Measurements from ENCODE around the gene ADAM20.
"Not testable (repeated sequence)": the region's sequence is repeated elsewhere in the genome, so short reads cannot be mapped to it uniquely, and the experiment has no call there.

ADAM20 gene

DNA sequence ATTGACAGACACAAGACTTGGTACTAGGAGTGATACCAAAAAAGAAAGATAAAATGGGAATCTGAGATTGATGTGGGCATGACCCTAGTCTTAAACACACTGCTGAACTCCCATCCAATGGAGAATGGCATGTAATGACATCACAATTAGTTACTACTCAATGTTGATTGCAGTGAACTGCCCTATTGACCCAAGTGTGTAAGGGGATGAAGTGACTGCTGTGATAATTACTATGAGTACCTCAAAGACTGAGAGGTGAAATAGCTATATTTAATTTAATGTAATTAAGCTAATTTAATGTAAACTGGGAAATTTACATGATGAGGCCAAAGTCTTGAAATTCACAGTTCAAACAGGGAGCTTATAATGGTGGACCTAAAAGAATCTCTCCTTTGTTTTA lies at the start of gene ADAM20:
ADAM20 (minus strand) TSS at position 101 of the 400 bp plus-strand sequence. CDS start 10,247 bp downstream, outside the sequence.
- DNase-seq = no peak

DNA sequence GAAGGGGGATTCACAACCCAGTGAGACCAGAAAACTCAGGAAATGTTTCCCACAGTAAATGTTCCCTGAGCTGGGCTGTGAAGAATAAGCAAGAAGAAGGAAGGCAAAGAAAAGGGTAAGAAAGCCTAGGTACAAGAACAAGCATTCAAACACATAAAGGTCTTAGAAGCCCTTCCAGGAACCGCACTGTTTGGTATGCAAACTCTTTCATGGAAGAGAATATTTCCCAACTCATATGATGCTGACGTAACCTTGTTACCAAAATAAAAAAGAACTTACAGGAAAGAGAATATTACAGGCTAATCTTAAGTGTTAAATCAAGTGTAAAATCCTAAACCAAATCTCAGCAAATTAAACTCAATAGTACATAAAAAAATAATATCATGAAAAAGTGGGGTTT lies 42.1 kb upstream of the ADAM20 start:
- no peak for DNase-seq

DNA sequence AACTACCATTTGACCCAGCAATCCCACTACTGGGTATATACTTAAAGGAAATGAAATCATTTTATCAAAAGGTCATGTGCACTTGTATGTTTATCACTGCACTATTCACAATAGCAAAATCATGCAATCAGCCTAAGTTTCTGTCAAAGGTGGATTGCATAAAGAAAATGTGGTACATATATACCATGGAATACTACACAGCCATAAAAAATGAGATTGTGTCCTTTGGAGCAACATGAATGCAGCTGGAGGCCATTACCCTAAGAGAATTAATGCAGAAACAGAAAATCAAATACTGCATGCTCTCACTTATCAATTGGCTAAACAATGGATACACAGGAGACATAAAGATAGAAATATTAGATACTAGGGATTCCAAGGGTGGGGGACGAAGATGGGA lies 38.2 kb upstream of the ADAM20 start:
- no peak for DNase-seq

DNA sequence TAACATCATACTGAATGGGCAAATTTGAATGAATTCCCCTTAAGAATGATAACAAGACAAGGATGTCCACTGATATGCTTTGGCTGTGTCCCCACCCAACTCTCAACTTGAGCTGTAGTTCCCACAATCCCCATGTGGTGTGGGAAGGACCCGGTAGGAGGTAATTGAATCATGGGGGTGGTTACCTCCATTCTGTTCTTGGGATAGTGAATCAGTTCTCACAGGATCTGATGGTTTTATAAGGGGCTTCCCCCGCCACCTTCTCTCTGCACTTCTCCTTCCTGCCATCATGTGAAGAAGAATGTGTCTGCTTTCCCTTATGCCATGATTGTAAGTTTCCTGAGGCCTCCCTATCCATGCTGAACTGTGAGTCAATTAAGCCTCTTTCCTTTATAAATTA lies 36.3 kb upstream of the ADAM20 start:
- no peak for DNase-seq

DNA sequence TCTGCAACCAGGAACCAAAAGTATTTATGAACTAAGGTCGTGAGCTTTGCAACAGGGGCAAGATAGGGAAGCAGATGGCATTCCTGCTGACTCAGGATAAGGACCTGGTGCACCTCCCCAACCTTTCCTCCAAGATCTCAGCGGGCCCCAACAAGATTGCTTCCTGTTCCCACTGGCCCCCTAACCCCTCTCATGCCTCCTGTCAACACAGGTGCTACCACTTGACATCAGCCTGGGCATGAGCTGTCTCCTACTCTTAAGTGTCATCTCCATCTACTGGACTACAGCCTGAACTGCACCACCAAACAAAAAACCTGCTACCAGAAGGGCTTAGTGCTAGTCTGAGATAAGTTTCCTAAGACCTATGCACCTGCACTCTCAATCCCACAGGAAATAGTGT lies 33.0 kb upstream of the ADAM20 start:
- DNase-seq = peak; percentile 76 to 93

DNA sequence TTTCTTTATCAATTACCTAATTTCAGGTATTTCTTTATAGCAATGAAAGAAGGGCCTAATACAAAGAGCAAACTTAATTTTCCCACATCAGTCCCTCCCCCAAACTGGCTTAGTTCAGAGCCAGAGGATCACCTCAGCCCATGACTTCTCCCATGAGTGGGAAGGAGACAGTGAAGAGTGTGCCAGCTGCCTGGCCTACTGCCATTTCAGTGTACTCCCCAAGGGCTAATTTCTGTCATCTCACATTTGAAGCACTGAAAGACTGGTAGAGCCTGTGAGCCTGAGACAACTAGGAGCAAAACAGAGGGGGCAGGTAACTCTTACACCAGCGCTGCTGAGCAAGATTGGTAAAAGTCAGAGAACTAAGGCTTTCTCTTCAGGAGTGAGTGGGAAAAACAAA lies 29.1 kb upstream of the ADAM20 start:
- DNase-seq = peak in 1 of 2 experiments; percentile 10

DNA sequence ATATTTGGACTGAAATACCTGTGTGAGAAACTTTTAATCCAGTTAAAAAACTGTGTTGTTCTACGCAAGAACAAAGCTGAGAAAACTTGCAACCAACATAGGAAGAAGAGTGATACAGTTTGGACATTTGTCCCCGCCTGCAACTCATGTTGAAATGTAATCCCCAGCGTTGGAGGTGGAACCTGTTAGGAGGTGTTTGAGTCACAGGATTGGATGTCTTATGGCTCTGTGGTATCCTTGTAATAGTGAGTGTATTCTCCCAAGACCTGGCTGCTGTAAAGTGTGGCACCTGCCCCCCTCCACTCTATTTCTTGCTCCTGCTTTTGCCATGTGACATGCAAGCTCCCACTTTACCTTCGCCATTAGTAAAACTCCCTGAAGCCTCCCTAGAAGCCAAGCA lies 28.6 kb upstream of the ADAM20 start:
- no peak for DNase-seq

DNA sequence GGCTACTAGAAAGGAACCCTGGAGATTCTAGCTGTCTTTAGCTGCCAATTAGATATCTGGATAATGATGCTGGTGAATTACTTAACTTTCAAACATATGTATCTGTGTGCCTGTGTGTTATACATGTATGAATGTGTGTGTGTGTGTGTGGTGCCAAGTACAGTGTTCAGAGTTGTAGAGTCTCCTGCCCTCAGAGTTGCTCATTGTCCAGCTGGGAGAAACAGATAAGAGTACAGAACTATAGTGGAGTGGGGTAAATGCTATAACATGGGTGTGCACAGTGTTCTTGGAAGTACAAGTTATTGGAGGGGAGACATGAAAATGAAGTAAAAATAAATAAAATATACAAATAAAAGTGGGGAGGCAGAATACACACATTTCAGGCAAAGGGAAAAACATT lies 23.6 kb upstream of the ADAM20 start:
- no peak for DNase-seq

DNA sequence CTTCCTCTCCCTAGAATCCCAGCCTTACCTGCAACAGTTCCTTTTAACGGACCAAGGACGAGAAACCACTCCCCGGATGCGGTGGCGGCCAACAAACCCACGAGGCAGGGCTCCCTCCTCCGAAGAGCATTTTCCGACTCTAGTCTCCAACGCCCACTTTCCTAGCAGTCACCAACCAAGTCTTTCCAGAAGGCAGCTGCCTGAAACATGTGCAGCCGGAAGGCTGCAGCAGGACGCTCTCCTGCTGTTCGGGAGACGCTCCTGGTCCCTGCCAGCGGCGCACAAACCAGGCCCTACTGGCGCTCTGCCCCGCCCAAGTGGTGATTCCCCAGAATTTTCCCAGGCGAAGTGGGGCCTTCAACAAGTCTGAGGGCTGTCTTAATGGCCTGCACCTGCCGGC lies 21.1 kb upstream of the ADAM20 start:
- no peak for DNase-seq

DNA sequence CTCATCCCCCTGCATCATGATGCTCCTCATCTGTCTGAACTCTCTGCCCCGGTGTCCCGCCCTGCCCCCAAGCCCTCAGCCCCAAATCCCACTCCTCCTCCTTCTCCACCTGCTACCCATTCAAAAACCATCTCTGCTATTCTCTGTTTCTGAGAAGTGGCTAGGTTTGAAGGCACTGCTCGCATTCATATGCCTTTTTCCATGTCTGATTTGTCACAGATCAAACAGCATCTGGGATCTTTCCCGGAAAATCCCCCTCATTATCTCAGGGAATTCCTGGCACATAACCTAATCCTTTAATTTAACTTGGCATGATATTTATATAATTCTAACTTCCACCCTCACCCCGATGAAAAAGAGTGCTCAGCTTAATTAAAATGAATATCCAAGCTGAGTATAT lies 3.3 kb upstream of the ADAM20 start:
- DNase-seq = no peak

DNA sequence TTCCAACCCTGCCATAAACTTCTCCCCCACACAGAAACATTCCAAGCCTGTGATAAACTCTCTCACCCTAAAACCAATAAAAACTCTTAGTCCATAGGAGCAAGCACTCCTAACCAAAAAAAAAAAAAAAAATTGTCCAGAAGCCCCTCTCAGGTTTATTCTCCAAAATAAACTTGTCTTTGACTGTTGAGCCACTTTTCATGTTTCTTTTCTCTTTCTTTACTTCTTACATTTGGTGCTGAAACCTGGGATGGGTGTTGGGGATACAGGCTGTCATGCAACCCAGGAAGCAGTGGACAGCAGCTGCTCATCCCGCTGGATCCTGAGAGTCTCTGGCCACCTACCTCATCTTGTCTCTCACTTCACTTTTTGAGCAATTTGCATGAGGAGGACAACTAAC lies 2.0 kb upstream of the ADAM20 start:
- no peak for DNase-seq

DNA sequence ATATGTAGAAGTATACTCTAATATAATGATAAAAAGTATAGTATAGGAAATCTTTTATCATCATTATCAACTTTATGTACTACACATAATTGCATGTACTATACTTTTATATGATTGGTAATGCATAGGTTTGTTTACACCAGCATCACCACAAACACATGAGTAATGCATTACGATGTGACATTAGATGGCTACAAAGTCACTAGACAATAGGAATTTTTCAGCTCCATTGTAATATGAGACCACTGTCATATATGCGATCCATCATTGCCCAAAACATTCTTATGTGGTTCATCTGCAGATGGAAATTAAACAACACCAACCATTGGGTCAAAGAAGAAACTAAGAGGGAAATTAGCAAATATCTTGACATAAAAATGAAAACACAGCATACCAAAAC lies 4.4 kb downstream of the ADAM20 start:
- no peak for DNase-seq

DNA sequence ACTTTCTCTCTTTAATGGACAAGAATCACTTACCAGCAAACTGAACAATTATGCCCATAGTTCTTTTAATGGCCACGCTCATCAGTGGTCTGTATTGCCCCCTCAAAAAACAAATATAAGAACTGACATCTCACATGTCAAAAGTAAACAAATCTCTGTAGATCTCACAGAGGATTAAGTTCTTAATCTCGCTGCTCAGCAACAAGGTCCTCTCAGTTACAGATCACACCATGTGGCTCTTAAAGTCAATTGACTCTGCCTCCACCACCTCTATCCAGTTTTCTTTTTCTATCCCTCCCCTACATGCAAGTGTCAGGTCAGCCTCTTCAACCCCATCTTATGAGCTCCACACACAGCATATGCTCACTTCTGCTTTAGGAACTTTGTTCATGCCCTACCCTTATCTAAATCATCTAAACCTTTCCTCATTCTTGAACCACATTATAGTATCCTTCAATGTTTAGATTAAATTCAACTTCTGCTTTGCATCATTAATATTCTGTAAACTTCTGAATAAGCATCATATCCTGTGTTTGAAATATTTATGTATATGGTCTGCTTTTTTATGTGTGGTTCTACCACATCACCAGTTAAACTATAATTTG lies 7.2 kb downstream of the ADAM20 start:
- peak; percentile 85 to 98 for DNase-seq

DNA sequence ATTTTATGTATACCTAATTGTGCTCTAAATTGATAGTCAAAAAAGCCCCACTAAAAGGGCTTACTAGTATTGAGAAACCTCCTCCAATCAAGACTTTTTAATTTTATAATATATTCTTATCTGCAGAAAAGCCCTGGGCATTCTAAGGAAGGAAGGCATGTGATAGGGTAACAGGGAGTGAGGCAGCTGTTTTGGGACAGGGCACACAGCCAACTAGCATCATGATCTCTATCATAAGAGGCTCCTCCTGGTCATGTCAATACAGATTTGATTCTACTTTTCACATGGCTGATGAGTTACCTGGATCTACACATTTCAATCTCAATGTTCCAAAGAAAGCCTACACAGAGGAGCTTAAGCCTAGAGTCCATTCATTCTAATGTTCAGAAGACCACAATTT lies 9.1 kb downstream of the ADAM20 start:
- peak; percentile 19 to 70 for DNase-seq

DNA sequence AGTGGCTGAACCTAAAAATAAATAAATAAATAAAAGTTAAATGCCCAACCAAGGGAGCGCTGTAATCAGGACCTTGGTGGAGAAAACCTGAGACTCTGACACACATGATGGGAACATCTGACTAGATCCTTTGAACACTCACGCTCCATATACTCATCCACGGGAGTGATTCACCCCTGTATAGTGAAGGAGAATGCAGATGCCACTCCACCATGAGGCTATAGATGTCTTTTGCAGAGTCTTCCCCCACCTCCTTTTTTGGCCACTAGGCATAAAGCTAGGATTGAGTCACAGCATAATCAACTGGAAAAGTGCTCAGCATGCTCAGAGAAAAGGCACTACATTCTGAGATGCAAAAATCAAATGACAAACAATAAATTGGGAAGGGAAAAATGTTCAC lies 19.0 kb downstream of the ADAM20 start:
- DNase-seq = no peak

DNA sequence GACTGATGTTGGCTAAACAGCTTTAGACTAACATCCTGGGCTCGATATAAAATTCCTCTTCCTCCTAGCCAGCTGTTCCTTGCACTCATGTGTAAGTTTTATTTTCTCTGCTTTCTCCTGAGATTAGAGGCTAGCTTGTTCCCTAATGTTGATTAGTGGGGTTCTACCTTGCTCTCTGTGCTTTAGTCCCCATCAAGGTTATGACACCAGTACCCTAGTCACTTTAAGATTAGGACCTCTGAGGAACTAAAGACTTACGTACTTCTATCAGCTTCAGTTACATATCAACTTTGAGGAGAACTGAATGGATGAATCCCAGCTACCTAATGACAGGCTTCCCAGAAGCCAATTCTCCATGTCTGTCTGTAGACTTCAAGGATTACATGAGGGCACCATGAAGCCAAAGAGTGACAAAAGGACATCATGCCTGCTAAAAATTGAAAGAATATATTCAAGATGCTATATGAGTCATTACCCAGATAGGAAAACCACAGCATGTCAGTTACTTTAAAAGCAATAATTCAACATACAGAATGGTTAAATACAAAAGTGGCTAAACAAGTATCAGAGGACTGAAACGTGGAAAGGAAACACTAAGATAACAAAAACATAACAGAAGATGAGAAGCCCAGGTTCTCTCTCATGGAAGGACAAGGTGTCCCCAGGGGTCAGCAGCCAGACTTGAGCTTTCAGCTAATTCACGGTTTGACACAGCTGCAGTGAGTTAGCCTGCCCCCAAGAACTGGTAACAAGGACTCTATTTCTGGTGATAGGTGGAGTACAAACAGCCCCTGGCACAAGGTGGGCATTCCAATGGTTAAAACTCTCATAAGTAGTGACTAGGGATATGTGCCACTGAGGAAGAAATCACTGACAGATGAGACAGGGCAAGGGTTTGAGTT lies 20.4 kb downstream of the ADAM20 start:
- no peak for DNase-seq

DNA sequence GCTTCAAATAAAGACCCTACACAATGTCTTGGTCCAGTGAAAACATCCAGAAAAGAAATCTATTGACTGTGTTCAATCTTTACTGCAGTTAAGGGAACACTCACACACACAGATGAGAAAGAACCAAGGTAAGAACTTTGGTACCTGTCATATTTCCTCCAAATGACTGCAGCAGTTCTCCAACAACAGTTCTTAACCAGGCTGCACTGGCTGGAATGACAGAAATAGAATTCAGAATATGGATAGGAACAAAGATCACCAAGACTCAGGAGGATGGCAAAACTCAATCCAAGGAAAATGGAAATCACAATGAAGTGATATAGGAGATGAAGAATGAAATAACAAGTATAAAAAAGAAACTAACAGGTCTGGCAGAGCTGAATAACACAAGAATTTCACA lies 36.6 kb downstream of the ADAM20 start:
- DNase-seq = no peak

DNA sequence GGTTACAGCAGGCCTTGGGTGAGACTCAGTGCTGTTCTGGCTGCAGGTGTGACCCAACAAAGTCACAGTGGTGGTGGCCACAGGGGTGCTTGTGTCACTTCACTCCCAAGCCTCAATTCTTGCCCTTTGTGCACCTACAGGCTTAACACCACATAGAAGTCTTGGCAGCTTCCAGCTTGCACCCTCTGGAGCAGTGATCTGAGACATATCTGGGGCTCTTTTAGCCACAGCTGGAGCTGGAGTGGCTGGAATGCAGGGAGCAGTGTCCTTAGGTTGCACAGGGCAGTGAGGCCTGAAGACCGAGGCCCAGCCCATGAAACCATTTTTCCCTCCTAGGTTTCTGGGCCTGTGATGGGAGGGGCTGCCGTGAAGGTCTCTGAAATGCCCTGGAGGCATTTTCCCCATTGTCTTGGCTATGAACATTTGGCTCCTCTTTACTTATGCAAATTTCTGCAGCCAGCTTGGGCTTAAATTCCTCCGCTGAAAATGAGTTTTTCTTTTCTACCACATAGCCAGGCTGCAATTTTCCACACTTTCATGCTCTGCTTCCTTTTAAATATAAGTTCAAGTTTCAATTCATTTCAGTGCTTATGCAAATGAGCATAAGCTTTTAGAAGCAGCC lies 45.1 kb downstream of the ADAM20 start:
- DNase-seq = no peak

DNA sequence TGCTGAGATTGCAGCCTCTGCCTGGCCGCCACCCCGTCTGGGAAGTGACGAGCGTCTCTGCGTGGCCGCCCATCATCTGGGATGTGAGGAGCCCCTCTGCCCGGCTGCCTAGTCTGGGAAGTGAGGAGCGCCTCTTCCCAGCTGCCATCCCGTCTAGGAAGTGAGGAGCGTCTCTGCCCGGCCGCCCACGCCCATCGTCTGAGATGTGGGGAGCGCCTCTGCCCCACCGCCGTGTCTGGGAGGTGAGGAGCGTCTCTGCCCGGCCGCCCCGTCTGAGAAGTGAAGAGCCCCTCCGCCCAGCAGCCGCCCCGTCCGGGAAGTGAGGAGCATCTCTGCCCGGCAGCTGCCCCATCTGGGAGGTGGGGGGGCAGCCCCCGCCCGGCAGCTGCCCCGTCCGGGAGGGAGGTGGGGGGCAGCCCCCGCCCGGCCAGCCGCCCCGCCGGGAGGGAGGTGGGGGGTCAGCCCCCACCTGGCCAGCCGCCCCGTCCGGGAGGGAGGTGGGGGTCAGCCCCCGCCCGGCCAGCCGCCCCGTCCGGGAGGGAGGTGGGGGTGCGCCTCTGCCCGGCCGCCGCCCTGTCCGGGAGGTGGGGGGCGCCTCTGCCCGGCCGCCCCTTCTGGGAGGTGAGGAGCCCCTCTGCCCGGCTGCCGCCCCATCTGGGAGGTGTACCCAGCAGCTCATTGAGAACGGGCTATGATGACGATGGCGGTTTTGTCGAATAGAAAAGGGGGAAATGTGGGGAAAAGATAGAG lies 57.3 kb downstream of the ADAM20 start:
- not testable (repeated sequence) for DNase-seq

DNA sequence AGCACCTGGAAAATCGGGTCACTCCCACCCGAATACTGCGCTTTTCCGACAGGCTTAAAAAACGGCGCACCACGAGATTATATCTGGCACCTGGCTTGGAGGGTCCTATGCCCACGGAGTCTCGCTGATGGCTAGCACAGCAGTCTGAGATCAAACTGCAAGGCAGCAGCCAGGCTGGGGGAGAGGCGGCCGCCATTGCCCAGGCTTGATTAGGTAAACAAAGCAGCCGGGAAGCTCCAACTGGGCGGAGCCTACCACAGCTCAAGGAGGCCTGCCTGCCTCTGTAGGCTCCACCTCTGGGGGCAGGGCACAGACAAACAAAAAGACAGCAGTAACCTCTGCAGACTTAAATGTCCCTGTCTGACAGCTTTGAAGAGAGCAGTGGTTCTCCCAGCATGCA lies 59.3 kb downstream of the ADAM20 start:
- DNase-seq = not testable (repeated sequence)

DNA sequence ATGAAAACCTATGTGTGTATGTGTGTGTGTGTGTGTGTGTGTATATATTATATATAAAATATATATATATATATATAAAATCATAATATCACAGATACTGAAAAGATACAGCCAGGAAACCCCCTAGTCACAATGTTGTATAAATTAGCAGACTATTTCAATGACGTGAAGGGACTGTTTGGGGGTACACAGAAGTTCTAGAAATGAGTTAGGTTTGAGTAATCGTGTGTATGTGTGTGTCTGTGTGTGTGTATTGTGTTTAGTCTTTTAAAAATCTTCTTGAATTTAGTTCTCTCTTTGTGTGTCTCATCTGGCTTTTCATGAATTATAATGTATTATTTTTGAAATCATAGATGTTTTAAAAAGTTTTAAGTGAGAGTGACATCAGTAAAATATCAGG lies 61.0 kb downstream of the ADAM20 start:
- DNase-seq = no peak

All from NCI-H524 (cell line).